GM18507 (cell line): ENCODE data around the gene NFYB.
"Not testable (repeated sequence)": the region's sequence is repeated elsewhere in the genome, so short reads cannot be mapped to it uniquely, and the experiment has no call there.

Experiments
- DNase-seq: peaks from one replicate; pipeline ENCODE4 v3.0.0; 2011; ENCODE audit warnings: low read depth; ENCODE audit not compliant: insufficient read length; ENCODE audit errors: extremely low spot score
- FAIRE-seq: peaks from 2 replicates; lab custom pipeline; 2011; peaks lifted over from hg19 to GRCh38; lab: Jason Lieb, UNC

The NFYB gene

DNA sequence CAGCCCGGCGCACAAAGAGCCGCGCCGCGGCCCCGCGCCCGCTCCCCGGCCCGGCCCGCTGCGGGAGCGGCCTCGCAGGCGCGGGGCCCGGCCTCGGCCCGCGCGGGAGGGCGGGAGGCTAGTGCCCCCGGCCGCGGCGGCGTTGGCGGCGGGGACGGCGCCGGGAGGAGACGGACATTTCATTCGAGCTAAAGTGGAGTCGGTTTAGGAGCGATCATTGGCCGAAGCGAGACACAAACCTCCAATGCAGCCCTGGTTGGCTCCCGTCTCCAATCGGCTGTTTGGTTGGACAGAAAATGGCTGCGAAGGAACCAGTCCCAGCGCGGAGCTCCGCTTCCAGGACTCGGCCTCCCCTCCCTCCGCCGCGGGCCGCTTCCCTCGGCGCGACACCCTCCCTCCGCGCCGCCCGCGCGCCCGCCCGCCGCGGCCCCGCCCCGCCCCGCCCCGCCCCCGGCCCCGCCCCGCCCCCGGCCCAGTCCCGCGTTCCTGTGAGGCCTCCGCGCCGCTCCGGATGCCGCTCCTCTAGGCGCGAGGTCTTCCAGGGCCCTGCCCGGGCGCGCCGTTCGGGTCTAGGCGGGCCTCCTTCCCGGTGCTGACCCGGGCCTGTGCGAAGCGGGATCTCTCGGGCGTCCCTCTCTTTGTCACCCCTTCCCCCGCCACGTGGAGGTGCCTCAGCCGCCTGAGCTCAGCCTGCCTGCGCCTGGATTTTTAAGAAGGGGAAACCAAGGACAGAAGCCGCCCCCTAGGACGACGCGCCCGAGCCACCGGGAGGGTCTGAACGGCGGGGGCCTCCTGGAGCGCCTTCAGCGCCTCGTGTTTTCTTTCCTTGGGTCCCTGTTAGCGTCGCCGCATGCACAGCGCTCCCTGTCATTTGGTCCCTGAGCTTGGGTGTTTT is at the start of gene NFYB:
Gene NFYB, minus strand, starts transcription at position 309 of the 895 bp plus-strand sequence. CDS start 2,757 bp downstream, outside the sequence.
- DNase-seq (peak; percentile 91), FAIRE-seq (peak; percentile 96)

DNA sequence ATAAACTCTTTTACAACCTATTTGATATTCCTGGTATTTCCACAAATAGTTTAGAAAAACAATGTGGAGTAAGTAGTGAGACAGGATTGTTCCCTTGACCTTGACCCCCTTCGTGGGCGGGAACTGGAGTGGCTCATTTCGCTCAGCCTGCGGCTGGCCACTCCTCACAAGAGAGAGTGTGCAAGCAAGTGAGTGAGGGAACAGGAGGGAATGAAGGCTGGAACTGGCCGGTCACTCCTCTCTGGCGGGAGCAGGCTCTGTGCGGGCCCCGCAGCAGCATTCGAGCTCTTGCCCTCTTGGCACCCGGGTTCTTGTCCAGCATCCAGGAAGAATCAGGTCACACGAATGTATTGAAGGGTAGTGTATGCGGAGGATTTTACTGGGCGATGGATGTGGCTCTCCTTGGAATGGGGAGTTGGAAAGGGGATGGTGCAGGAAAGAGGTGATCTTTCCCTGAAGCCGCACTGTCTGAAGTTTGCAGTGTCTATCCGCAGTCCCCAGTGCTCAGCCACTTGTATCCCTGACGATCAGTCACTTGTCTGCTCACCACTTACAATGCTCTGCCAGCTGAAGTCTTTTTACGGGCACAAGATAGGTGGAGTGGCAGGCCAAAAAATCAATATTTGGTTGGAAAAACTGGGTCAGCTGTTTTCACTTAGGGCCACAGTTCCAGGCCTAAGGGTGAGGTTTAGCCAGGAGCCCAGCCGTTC is 49.6 kb upstream of the NFYB start:
- no peak for FAIRE-seq

DNA sequence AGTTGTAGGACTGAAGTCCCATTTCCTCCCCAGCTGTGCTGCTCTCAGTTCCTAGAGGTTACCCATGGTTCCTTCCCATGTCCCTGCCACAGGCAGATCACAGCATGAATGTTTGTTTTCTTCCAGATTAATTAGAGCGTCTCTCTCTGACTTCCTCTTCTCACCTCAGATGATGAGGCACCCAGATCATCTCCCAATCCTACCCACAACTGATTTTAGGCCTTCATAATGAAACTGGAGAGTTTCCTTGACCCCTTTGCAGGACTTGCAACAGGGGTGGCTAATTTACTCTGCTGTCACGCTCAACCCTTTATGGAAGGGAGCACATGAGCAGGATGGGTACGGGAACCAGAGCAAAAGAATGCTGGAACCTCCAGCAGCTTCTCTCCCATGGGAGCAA is 45.4 kb upstream of the NFYB start:
- FAIRE-seq (no peak), DNase-seq (no peak)

More for the DNA sequence above, 49.6 kb upstream of the NFYB start:
- DNase-seq, result no peak

DNA sequence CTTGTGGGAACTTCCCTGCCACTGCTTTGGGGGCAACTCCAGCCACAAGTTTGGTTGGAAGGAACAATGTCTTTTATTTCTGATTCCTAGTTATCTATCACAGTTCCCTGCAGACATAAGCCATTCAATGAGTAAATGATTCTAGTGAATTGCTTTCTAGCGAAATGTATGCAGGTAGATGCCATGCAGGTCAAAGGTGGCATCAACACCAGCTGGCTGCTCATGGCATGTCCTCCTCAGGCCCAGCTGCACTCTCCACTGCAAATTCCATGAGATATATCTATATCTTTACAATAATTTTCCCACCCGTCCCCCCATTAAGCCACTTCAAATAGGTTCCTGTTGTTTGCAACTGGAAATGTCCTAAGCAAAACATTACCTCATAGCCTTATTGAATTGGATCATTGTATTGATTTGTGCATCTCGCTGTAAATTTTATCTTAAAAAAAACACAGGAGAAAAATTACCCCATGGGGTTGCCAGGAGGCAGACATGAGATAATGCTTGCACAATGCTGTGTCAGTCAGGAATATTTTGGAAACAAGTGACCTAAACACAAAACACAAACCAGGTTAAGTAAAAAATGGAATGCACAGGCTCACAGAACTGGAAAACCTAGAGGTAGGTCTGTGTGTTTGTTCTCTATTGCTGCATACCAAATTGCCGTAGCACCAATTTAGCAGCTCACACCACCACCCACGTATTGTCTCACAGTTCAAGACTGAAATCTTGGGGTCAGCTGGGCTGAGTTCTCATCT is 44.8 kb upstream of the NFYB start:
- DNase-seq, result no peak
- no peak for FAIRE-seq

DNA sequence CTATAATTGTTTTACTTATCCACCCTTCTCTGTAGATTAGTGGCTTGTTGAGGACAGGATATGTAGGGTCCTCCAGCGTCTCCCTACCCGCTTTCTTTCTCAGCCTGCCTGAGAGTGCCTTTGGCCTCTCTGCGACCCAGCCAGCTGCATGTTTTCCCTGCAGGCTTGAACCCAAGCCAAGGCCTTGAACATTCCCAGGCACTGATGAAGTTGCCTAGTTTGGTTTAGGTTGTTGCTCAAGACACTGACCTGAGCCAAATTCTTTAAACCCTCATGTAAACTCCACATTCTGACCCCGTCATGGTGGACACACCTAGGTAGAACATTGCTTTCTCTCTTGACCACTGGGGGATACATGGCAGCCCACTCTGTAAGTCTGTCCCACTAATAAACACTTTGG is 44.1 kb upstream of the NFYB start:
- DNase-seq (no peak), FAIRE-seq (no peak)

DNA sequence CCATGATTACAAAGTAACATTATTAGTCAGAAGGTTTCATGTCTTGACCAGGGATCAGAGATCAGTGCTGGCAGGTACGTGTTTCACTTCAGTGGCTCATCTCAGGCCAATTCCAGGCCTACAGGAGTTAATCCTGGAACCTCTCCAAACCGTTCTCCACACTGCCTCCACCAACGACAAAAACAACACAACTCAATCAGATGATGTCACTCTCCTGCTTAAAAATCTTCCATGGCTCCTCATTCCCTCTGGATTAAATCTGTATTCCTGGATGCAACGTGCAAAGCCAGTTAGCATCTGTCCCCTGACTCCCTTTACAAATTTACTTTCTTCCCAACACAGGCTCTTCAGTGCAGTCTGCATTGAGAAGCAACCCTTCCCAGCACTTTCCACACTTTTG is 43.3 kb upstream of the NFYB start:
- no peak for DNase-seq
- FAIRE-seq, result no peak

DNA sequence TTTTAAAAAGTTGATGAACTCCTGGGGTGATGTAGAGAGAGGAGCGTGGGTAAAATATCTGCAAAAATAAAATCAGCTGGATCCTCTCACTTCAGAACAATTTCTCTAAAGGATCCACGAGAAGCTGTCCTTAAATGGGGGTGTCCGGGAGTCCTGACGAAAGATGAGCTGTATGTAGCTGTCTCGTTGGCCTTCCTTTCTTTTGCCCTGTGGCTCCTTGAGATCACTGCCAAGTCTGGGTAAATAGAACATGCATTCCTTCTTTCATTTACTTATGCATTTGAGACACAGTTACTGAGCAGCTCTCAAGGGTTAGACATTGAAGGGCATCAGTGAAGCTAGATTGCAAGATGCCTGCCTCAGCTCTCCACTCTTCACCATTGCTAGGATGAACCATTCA is 42.4 kb upstream of the NFYB start:
- no peak for FAIRE-seq
- DNase-seq, result no peak

DNA sequence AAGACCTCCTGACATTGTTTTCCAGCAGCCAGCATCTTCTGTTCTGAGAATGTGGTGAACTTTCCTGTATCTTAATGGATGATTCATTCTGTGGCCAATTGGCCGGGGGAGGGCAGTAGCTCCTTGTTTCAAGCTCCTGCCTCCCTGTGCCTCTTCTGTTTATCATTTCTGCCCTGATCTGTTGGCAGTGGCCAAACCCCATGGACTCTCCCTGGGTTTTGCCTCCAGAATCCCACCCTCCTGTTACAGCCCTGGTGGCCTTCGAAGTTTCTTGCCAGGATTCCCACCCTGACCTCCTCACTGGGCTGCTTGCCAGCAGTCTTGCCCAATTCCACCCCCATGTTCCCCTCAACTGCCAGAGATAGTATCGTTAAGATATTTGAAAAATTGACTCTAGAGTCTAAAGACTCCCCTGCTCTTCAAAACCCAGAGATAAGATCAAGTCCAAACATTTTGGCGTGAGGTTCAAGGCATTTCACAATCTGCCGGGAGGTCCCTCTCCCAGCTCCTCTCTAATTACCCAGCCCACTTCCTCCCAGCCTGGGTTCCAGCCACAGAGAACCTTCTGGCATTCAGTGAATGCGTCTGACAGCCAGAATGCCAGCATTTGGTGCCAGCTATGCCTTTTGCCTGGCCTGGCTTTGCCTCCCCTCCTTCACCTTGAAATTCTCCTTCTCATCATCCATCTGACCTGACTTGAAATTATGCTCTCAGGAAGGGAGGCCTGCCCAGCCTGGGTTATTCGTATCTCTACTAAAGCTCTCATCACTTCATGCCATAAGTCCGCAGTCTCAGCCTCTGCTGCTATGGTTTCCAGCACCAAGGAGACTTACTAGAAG is 39.9 kb upstream of the NFYB start:
- FAIRE-seq, result no peak

DNA sequence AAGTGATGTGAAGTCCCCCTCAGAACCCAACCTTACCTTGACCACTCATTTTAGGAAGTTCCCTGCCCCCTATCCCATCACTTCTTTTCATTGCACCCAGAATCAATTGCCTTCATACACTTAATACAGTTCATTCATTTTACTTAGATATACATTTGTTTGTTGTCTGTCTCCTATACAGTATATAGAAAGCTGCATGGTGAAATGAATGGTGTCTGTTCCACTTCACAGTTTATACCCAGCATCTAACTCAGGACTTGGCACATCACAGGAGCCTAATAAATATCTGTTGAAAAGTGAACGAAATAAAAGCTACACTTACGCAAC is 39.3 kb upstream of the NFYB start:
- FAIRE-seq (no peak), DNase-seq (no peak)

More for the DNA sequence above, 39.9 kb upstream of the NFYB start:
- DNase-seq, result no peak

DNA sequence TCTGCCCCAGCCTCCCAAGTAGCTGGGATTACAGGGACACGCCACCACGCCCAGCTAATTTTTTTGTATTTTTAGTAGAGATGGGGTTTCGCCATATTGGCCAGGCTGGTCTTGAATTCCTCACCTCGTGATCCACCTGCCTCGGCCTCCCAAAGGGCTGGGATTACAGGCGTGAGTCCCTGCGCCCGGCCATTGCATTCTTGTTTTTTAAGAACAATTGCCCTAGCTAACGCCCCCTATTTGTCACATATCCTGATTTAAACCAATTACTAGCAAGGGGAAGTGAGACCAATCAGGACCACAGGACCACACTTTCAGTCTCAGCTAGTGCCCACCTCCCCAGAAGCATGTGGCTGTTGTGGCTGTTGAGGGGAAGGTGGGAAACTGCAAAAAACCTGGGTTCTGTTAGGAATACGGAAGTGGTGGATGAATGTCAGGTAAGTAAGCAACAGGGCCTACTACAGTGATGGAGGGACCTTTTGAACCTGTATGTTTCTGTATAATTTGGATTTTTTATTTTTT is 37.8 kb upstream of the NFYB start:
- FAIRE-seq (no peak), DNase-seq (no peak)

DNA sequence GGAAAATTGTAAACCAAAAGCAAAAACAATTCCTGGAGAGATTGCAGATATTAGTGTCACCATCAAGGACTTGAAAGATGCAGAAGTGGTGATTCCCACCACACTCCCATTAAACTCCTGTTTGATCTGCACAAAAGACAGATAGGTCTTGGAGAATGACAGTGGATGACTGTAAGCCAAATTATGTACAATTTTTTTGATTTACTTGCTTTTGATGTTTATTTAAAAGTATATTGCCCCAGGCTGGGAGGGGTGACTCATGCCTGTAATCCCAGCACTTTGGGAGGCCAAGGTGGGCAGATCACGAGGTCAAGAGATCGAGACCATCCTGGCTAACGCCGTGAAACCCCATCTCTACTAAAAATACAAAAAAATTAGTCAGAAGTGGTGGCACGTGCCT is 35.8 kb upstream of the NFYB start:
- not testable (repeated sequence) for FAIRE-seq, DNase-seq

DNA sequence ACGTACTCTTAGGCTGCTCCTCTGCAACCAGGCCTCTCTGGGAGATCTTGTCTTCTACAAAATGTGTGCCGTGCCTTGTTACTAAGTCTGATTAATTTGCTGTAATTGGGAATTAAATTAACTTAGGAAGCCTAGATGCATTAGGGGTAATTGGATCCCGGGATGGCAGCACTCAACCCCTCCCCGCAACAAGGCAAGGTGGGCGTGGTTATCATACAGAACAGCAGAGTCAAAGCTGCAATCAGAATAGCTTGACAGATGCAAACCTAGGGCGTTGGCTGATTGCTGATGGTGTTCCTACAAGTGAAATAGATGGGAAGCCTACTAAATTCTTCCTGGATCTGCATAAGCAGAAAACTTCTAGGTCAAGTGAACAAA is 34.5 kb upstream of the NFYB start:
- no peak for DNase-seq
- FAIRE-seq, result no peak

DNA sequence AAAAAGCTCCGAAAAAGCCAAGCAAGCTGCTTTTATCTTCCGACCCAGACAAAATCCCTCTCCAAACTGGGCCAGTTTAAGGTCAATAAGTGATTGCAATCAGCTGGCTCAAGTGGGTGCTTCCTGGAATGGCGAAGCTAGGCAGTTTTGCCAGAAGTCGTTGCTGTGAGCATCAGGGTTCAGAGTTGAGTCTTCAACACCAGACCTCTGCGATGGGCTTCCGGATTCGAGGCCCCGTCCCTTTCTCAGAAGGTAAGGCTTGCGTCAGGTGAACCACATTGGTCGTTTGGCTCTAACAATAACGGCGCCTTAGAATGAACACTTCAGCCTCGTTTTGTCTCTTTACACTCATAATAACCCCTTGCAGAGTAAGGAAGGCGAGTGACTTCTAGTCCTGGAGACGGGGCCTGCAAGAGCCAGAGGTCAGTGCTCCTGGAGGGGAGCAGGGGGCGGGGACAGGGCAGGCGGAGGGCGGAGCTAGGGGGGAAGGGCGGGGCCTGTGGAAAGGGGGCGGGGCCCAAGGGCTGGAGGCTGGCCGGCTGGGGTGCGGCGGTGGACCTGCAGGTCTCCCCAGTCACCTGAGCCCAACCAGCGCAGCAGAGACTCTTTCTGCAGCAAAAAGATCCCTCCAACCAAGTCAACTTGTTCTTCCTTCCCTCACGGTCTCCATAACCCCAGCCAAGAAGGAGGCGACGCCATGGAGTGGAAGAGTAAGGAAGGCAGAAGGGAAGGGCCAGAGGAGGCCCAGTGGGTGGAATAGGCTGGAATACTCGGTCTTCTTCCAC is 34.0 kb upstream of the NFYB start:
- DNase-seq (no peak), FAIRE-seq (no peak)

DNA sequence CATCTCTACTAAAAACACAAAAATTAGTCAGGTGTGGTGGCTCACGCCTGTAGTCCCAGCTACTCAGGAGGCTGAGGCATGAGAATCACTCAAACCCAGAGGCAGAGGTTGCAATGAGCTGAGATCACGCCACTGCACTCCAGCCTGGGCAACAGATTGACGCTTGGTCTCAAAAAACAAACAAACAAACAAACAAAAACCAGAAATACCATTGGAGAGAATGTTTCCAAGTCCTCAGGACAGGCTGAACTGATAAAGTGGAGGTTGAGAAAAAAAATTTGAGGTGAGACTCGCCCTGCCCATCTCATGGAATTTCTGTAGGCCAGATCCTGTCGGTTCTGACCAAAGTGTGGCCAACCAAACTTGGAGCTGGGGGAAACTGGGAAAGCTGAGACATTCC is 30.6 kb upstream of the NFYB start:
- no peak for FAIRE-seq

DNA sequence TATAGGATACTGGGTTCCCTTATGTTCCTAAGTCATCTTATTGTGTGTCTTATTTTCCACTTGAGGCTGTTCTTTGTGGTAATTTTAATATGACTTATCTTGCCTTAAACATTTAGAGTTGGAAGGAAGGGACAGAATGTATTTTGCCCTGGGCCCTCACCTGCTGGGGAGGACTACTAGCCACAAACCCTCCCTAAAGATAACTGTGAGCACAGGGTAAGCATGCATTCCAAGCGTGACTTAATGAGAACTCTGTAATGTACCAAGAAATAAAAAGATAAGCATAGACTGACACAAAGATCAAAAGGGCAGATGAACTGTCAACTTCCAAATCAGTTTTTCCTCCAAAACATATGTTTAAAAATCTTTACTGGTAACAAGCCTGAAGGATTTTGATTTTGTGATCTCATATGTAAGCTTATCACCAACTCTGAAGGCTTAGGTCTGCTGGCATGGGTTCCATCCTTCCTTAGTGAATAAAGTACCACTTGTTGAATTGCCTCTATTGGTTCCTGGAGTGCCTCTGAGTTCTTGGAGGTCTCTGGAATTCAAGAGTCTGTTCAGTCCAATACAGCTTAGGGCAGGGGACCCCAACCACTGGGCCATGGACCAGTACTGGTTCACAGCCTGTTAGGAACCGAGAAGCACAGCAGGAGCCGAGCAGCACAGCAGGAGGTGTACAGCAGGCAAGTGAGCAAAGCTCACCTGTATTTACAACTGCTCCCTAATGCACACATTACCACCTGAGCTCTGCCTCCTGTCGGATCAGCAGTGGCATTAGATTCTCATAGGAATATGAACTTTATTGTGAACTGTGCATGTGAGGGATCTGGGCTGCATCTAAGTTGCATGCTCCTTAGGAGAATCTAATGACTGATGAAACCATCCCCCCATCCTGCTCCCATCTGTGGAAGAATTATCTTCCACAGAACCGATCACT is 29.8 kb upstream of the NFYB start:
- FAIRE-seq (no peak), DNase-seq (no peak)

More for the DNA sequence above, 30.6 kb upstream of the NFYB start:
- no peak for DNase-seq

DNA sequence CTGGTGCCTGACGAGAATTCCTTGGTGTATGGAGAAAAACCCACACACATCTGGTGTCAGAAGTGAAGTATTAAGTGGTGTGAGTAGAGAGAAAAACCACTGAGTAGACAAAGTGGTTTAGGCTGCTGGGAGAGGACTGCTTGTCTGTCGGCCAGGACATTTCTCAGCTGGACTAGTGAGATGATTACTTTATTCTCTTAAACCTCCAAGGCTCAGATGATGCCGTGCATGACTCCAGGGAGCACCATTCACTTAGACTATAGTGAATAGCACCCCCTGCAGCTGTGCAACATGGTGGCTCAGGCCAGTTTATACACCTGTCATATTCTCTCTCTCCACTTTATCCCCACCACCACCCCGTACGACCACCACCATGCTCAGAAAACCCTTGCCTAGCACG is 28.5 kb upstream of the NFYB start:
- FAIRE-seq, result no peak
- no peak for DNase-seq

DNA sequence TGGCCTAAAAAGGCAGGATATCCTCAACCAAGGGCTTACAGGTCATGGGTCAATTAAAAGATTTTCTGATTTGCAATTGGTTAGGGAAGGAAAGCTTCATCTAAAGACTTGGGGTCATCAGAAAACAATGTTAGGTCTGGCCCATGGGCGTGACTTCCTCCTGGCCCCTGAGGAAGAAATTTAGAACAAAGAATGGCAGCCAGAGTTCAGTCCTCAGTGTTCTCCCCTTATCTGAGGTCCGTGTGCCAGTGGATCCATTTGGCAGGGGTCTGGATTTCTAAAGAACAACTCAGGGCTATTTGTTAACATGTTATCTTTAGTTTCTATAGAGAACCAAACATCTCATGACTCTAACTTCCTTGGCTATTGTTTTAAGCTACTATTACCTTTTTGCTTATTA is 27.8 kb upstream of the NFYB start:
- DNase-seq, result no peak
- FAIRE-seq, result no peak
